HG03575 (cell line): ENCODE data around the gene DNAH14.
"Not testable (repeated sequence)": the region's sequence is repeated elsewhere in the genome, so short reads cannot be mapped to it uniquely, and the experiment has no call there.

ENCODE experiments used
- ATAC-seq: cut with Tn5 transposase; IDR thresholded peaks from one replicate; pipeline ENCODE4 v1.9.1; 2021; ENCODE audit not compliant: unreplicated experiment, insufficient number of reproducible peaks, low FRiP score; ENCODE audit errors: extremely low read depth

Gene DNAH14

GRCh38 chr1:224959656-224960055, 30.2 kb downstream of the DNAH14 start:
- no peak for ATAC-seq

- no peak for ATAC-seq
Measured at GRCh38 chr1:224980181-224980580, 50.7 kb downstream of the DNAH14 start.

DNA sequence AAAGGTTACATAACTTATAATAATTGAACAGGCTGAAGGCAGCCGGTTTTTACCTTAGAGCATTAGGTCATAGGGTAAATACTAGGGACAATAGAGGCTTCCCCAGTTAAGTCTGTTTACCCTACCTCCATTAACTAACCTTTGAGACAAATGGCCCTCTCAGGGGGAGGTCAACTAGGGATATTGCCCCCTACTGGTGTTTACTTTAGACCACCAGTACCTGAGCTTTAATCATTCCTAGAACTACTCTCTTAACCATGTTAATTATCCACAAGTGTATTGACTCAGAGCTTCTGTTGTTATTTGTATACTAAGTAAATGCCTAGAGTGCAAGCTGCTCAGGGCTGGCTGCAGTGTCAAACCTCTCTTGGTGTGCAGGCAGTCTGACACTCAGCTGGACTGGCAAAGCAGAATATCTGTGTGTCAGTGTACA, 52.5 kb downstream of the DNAH14 start:
- ATAC-seq: not testable (repeated sequence)

DNA sequence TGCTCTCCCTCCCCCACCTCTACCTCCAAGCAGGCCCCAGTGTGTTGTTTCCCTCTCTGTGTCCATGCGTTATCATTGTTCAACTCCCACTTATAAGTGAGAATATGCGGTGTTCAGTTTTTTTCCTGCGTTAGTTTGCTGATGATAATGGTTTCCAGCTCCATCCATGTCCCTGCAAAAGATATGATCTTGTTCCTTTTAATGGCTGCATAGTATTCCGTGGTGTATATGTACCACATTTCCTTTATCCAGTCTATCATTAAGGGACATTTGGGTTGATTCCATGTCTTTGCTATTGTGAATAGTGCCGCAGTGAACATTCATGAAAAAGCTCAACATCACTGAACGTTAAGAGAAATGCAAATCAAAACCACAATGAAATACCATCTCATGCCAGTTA, 58.6 kb downstream of the DNAH14 start:
- no peak for ATAC-seq

GRCh38 chr1:224989615-224990014, 60.1 kb downstream of the DNAH14 start:
- ATAC-seq: no peak

DNA sequence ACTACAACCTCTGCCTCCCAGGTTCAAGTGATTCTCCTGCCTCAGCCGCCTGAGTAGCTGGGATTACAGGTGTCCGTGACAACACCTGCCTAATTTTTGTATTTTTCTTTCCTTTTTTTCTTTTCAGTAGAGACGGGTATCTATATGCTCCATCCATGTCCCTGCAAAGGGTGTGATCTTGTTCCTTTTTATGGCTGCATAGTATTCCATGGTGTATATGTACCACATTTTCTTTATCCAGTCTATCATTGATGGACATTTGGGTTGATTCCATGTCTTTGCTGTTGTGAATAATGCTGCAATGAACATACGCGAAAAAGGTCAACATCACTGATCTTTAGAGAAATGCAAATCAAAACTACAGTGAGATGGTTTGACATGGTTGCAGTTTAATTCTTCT, 62.1 kb downstream of the DNAH14 start:
- ATAC-seq: not testable (repeated sequence)

GRCh38 chr1:224995602-224996001, 66.1 kb downstream of the DNAH14 start:
- no peak for ATAC-seq

- no peak for ATAC-seq
Measured at GRCh38 chr1:224996266-224996665, 66.8 kb downstream of the DNAH14 start.

DNA sequence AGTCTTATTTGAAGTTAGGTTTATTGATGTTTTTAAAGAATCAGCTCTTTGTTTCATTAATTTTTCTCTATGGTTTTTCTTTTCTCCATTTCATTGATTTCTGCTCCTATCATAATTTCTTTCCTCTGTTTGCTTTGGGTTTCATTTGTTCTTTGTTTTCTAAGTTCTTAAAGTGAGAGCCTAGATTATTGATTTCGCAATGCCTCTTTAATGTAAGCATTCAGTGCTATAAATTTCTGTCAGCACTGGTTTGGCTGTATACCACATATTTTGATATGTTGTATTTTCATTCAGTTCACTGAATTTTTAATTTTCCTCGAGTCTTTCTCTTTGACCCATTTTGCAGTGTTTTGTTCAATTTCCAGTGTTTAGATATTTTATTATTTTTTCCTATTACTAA, 68.7 kb downstream of the DNAH14 start:
- ATAC-seq: no peak

DNA sequence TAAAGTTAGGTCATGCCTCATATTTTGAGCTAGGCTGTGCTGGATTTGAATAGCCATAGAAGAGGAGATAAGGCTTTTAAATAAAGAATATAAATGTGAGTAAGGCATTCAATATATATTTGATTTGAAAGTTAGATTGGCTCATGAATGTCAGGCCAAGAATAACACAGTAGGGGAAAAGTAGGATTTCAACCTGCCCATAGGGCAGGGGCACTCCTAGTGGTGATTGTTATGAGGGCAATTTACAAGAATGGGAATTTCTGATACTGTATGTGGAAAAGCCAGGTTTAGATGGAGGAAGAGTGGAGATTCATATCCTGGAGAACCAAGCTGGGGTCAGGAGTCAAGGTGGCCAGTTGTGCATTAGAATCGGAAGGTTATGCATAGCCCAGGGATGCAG, 74.9 kb downstream of the DNAH14 start:
- no peak for ATAC-seq

DNA sequence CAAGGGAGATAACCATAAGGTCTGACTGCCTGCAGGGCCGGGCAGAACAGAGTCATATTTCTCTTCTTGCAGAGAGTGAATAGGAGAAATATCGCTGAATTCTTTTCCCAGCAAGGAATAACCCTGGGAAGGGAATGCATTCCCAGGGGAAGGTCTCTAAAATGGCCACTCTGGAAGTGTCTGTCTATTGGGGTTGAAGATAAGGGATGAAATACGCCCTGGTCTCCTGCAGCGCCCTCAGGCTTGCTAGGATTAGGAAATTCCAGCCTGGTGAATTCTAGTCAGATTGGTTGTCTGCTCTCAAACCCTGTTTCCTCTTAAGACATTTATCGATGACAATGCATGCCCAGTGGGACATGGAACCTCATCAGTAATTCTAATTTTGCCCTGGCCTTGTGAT, 76.9 kb downstream of the DNAH14 start:
- not testable (repeated sequence) for ATAC-seq

DNA sequence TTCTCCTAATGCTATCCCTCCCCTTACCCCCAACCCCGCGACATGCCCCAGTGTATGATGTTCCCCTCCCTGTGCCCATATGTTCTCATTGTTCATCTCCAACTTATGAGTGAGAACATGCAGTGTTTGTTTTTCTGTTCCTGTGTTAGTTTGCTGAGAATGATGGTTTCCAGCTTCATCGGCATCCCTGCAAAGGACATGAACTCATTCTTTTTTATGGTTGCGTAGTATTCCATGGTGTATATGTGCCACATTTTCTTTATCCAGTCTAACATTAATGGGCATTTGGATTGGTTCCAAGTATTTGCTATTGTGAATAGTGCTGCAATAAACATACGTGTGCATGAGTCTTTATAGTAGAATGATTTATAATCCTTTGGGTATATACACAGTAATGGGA, 78.6 kb downstream of the DNAH14 start:
- ATAC-seq: not testable (repeated sequence)

DNA sequence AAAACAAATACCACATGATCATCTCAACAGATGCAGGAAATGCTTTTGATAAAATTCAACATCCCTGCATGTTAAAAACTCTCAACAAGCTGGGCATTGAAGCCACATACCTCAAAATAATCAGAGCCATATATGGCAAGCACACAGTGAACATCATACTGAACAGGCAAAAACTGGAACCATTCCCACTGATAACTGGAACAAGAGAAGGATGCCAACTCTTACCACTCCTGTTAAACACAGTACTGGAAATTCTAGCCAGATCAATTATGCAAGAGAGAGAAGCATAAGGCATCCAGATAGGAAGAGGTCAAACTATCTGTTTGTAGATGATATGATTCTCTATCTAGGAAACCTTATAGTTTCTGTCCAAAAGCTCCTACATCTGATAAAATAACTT, 91.6 kb downstream of the DNAH14 start:
- ATAC-seq: no peak

GRCh38 chr1:225026701-225027100, 97.2 kb downstream of the DNAH14 start:
- ATAC-seq: no peak

- ATAC-seq: not testable (repeated sequence)
Measured at GRCh38 chr1:225036441-225036840, 107.0 kb downstream of the DNAH14 start.

- no peak for ATAC-seq
Measured at GRCh38 chr1:225042263-225042662, 112.8 kb downstream of the DNAH14 start.

DNA sequence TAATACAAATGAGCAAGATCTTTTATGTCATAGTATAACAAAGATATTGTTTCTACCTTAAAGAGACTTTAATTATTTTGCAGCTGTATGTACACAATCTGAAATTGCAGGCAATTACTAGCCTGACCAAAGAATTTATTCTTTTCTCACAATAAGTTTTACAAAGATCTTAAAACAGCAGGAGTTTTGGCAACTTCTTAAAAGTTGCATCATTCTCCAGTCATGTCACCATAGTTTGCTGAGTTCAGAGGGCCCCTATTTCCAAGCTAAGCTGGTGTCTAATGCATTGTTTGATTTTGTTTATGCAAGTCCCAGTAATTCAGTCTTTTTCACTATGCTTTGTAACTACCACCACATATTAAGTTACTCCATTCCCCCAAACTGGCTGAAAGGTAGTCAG, 114.8 kb downstream of the DNAH14 start:
- no peak for ATAC-seq

DNA sequence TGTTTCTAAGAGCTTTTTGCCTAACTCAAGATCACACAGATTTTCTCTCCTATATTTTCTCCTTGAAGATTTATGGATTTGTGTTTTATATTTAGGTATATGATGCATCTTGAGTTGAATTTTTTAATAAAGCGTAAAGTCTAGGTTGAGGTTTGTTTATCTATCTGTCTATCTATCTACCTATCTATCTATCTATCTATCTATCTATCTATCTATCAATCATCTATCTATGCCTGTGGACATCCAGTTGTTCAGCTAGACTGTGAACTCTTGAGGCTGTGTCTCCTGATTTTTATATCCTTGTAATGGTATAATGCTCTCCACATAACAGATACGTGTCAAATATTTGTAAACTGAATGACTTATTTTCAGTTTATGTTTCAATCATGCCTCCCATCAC, 120.1 kb downstream of the DNAH14 start:
- ATAC-seq: no peak

DNA sequence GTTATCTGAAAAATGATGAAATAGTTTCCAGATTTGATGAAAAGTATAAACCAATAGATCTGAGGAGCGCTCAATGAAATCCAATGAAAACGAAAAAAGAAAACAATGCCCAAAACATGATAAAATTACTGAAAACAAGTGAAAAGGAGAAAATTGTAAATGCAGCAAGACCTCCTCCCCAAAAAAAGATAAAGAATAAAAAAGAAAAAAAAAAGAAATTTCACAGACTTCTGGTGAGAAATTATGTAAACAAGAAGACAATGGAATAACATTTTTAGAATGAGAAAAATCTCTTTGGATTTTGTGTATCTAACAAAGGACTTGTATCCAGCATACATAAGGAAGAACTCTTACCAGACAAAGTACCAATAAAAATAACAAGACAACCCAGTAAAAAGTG, 134.2 kb downstream of the DNAH14 start:
- ATAC-seq: no peak

- ATAC-seq: no peak
Measured at GRCh38 chr1:225070972-225071371, 141.5 kb downstream of the DNAH14 start.

DNA sequence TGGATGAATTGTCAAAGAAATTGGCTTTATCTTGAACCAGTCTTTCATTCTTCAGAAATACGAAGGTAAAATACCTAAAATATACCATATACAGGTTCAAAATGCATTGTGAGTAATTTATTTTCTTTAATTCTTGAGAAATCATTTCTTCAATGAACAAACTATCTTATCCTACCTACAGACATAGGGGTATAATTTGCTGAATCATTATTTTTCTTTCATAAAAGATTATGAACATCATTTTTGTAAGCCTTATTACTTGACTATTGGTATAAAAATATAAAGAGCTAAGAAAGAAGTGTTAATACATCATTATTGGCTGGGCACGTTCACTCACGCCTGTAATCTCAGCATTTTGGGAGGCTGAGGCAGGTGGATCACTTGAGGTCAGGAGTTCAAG, 167.7 kb downstream of the DNAH14 start:
- ATAC-seq: no peak

- ATAC-seq: no peak
Measured at GRCh38 chr1:225111000-225111399, 181.5 kb downstream of the DNAH14 start.
